Neural crest cell (in vitro differentiated cells): ENCODE data around the gene PACSIN1. TPM values are rescaled to one million over a fixed set of nuclear protein-coding genes. Genes with fewer than 3 reads are reported as not detected.

ENCODE experiments used
- DNase-seq: peaks from one replicate; pipeline ENCODE4 v3.0.0; 2021; ENCODE audit warnings: low read depth, mixed read lengths, low spot score
- H3K27ac Mint-ChIP-seq: one replicate; pipeline ENCODE4 v1.8.0; 2021; ENCODE audit warnings: mild to moderate bottlenecking, mixed read lengths; ENCODE audit not compliant: unreplicated experiment
- H3K27me3 Mint-ChIP-seq: 2 replicates; pipeline ENCODE4 v1.8.0; 2021; ENCODE audit warnings: low read depth, mild to moderate bottlenecking, mixed read lengths
- H3K36me3 Mint-ChIP-seq: 2 replicates; pipeline ENCODE4 v1.8.0; 2021; ENCODE audit warnings: low read depth, mild to moderate bottlenecking, mixed read lengths
- H3K4me1 Mint-ChIP-seq: 2 replicates; pipeline ENCODE4 v1.8.0; 2021; ENCODE audit warnings: mixed read lengths
- H3K4me3 Mint-ChIP-seq: one replicate; pipeline ENCODE4 v1.8.0; 2021; ENCODE audit warnings: mild to moderate bottlenecking, mixed read lengths
- H3K9me3 Mint-ChIP-seq: 2 replicates; pipeline ENCODE4 v1.8.0; 2021; ENCODE audit warnings: mixed read lengths
- CTCF ChIP-seq: fragments of 200-600 bp; sonication (generic); conservative IDR thresholded peaks from 2 replicates; pipeline ENCODE4 v1.5.0; 2021; ENCODE audit warnings: antibody characterized with exemption, mild to moderate bottlenecking
- total RNA-seq: library from RNA; stranded (reverse); gene quantifications from 2 replicates; pipeline ENCODE4 v1.2.1, GENCODE V29; 2021

PACSIN1 gene
- total RNA-seq, 1 donor from 2014 or later: 0.44 TPM

GRCh38 chr6:34521463-34522285 lies 55.8 kb downstream of the PACSIN1 start:
- no peak for DNase-seq
- TF ChIP-seq CTCF: no peak

GRCh38 chr6:34522761-34523160 lies 56.9 kb downstream of the PACSIN1 start:
- H3K36me3 Mint-ChIP-seq: no peaks in the 10 kb centered on the region
- H3K27me3 Mint-ChIP-seq: no peaks in the 10 kb centered on the region
- peaks cover 6% of the 10 kb centered on the region for H3K4me1 Mint-ChIP-seq
- no peak overlapping the region for H3K27ac Mint-ChIP-seq
- H3K4me3 Mint-ChIP-seq: no peak overlapping the region
- no peak for DNase-seq
- no peak for TF ChIP-seq CTCF
- no peaks in the 10 kb centered on the region for H3K9me3 Mint-ChIP-seq

More at GRCh38 chr6:34521463-34522285, 55.8 kb downstream of the PACSIN1 start:
- H3K4me3 Mint-ChIP-seq: no peak overlapping the region
- no peaks in the 10 kb centered on the region for H3K27me3 Mint-ChIP-seq
- H3K27ac Mint-ChIP-seq: no peak overlapping the region
- H3K36me3 Mint-ChIP-seq: no peaks in the 10 kb centered on the region
- no peaks in the 10 kb centered on the region for H3K9me3 Mint-ChIP-seq
- no peaks in the 10 kb centered on the region for H3K4me1 Mint-ChIP-seq

GRCh38 chr6:34523441-34524206 lies 57.7 kb downstream of the PACSIN1 start:
- DNase-seq: no peak
- Mint-ChIP-seq H3K4me3 (no peak overlapping the region), H3K9me3 (no peaks in the 10 kb centered on the region), H3K4me1 (peaks cover 7% of the 10 kb centered on the region), H3K27ac (no peak overlapping the region), H3K36me3 (no peaks in the 10 kb centered on the region), H3K27me3 (no peaks in the 10 kb centered on the region)
- no peak for TF ChIP-seq CTCF

- Mint-ChIP-seq H3K4me3 (no peak overlapping the region), H3K9me3 (no peaks in the 10 kb centered on the region), H3K36me3 (no peaks in the 10 kb centered on the region), H3K4me1 (peaks cover 7% of the 10 kb centered on the region), H3K27me3 (no peaks in the 10 kb centered on the region), H3K27ac (no peak overlapping the region)
- DNase-seq: no peak
- no peak for TF ChIP-seq CTCF
Observed at GRCh38 chr6:34524499-34524898, 58.6 kb downstream of the PACSIN1 start.

- Mint-ChIP-seq H3K9me3 (no peaks in the 10 kb centered on the region), H3K4me3 (no peak overlapping the region), H3K4me1 (peaks cover 7% of the 10 kb centered on the region), H3K27ac (no peak overlapping the region), H3K27me3 (no peaks in the 10 kb centered on the region), H3K36me3 (no peaks in the 10 kb centered on the region)
- no peak for TF ChIP-seq CTCF
- DNase-seq: no peak
Observed at GRCh38 chr6:34524971-34525370, 59.1 kb downstream of the PACSIN1 start.
